ENCODE measurements around the gene SMDT1.
A peak's percentile ranks its signal among the peaks of the same experiment; 100 is the strongest.

SMDT1 gene, protein sequence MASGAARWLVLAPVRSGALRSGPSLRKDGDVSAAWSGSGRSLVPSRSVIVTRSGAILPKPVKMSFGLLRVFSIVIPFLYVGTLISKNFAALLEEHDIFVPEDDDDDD

DNA sequence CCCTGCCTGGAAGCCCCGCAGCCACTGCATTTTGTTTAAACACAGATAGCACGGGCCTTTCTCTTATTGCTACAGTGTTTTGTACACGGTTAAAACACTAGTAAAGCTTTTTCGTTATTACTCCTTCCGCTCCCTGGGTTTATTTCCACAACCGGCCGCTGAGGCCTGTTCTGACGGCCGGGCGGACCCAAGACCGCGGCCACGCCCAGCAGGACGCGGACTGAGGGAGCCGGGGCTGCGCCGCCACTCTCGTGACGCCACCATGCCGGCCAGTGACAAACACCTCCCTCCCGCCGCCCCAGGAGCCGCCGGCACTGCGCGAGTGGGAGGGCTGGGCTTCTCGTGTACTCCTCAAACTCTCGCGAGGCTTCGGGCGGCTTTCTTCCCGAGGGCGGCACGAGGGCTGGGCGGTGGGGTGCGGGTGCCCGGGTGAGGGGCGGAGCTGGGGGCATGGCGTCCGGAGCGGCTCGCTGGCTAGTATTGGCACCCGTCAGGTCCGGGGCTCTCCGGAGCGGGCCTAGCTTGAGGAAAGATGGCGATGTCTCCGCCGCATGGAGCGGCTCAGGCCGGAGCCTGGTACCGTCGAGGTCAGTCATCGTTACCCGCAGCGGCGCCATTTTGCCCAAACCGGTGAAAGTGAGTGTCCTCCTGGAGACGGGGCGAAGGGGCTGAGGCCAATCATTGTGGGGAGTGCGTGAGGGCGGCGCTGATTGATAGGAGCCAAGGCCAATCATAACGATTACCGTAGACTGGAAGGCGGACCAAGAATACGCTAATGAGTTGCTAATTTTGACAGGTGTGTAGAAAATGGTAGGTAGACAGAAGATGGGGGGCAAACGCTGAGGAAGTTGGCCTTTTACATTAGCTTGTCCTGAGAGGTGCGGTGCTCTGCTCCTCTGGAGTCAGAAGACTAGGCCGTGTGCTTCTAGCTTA is at the start of gene SMDT1:
Gene SMDT1, plus strand, starts transcription at position 382 of the 933 bp plus-strand sequence. Its CDS starts 69 bp downstream, at position 451.
- DNase-seq (ENCODE audit: low read depth in 1 of 2, low spot score in 1 of 2), result peak; percentile 95 to 97

DNA sequence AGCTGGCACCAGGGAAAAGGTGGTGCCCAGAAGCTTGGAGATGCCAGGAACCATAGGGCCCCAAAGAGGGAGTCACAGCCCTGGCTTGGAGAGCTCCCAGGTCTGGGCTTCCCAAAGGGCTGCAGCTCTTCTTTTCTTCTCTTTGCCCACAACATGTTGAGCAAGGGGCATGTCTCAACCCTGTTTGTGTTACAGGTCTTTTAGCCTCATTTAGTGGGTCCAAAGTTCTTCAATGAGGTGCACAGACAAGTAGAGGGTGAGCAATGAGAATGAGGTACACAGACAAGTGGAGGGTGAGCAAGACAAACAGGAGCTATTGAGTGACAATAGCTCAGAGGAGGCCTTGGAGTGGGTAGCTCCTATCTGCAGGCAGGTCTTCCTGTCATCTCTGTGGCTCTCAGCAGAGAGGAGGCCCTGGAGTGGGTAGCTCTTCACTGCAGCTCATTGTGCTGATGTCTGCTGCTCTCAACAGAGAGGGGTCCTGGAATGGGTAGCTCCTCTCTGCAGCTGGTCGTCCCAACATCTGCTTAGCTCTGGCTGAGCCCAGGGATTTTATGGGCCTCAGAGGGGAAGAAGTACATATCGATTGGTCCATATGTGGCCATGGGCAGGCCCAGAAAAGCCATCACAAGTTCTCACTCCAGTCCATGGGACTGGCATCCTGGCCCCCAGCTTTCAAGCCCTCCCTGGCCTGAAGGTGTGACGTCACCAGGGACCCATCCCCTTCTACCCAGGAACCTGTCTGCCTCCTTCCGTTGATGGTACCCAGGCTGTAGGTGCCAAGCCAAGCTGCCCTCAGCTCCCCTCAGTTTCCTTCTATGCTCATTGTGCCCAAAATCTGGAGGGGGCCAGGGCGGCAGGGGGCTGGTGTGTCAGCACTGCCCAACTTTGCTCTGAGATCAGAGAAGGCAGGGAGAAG is 46.0 kb upstream of the SMDT1 start:
- DNase-seq (ENCODE audit: low read depth in 1 of 2, low spot score in 1 of 2), result no peak

DNA sequence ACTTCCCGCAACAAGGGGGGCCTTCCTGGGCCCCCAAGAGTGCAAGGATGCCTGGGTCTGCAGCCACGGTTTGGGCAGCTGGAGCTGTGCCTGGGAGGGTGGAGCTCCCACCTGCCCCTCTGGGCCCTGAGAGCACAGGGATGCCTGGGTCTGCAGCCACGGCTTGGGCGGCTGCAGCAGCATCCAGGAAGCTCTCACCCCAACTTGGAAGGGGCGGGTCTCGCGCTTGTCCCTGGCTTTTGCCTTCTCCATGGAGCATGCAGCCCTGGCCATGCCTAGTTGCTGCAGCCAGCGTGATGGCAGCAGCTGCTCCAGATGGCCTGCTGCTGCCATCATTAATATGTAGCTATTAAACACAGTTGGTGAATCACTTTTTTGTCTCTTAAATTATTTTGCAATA is 44.2 kb upstream of the SMDT1 start:
- no peak for DNase-seq (ENCODE audit: low read depth in 1 of 2, low spot score in 1 of 2)

DNA sequence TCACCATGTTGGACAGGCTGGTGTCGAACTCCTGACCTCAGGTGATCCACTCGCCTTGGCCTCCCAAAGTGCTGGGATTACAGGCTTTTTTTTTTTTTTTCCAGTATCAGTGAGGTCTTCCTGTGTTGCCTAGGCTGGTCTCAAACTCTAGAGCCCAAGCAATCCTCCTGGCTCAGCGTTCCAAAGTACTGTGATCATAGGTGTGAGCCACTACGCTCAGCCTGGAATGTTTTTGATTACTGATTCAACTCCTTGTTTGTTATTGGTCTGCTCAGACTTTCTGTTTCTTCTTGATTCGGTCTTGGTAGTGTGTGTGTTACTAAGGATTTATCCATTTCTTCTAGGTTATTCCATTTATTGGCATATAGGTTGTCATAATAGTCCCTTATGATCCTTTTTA is 40.2 kb upstream of the SMDT1 start:
- no peak for DNase-seq (ENCODE audit: low read depth in 1 of 2, low spot score in 1 of 2)

DNA sequence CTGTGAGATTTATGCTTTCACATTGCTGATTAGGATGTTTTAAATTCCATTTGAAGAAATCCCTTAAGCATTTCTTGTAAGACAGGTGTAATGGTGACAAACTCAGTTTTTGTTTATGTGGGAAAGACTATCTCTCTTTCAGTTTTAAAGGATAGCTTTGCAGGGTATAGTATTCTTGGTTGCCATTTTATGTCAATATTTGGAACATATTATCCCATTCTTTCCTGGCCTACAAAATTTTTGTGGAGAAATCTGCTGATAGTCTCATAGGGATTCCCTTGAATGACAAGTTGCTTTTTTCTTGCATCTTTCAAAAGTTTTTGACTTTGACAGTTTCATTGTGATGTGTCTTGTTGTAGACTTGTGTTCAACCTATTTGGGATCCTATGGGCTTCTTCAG is 37.7 kb upstream of the SMDT1 start:
- no peak for DNase-seq (ENCODE audit: low read depth in 1 of 2, low spot score in 1 of 2)

DNA sequence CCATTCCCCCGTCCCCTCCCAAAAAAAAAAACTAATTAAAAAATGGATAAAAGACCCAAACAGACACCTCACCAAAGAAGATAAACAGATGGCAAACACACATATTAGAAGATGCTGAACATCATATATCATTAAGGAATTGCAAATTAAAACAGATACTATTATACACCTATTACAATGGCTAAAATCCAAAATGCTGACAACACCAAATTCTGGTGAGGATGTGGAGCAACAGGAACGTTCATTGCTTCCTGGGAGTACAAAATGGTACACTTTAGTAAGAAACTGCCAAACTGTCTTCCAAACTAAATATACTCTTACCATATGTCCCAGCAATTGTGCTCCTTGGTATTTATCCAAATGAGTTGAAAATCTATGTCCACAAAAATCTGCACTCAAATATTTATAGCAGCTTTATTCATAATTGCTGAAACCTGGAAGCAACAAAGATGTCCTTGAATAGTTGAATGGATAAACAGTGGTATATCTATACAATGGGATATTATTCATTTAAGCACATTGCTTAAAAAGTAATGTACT is 28.8 kb upstream of the SMDT1 start:
- no peak for DNase-seq (ENCODE audit: low read depth in 1 of 2, low spot score in 1 of 2)

DNA sequence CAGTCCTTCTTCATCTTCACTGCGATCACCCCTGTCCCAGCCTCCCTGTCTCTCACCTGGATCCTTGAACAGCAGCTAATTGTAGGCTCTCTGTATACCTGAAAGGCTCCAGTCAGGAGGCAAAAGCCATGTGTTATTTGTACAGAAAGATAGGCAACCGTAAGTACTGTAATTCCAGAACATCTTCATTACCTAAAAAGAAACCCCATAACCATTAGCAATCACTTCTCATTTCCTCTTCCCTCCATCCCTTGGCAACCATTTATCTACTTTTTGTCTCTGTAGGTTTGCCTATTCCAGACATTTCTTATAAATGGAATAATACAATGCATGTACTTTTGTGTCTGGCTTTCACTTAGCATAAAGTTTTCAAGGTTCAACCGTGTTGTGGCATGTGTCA is 26.7 kb upstream of the SMDT1 start:
- no peak for DNase-seq (ENCODE audit: low read depth in 1 of 2, low spot score in 1 of 2)

DNA sequence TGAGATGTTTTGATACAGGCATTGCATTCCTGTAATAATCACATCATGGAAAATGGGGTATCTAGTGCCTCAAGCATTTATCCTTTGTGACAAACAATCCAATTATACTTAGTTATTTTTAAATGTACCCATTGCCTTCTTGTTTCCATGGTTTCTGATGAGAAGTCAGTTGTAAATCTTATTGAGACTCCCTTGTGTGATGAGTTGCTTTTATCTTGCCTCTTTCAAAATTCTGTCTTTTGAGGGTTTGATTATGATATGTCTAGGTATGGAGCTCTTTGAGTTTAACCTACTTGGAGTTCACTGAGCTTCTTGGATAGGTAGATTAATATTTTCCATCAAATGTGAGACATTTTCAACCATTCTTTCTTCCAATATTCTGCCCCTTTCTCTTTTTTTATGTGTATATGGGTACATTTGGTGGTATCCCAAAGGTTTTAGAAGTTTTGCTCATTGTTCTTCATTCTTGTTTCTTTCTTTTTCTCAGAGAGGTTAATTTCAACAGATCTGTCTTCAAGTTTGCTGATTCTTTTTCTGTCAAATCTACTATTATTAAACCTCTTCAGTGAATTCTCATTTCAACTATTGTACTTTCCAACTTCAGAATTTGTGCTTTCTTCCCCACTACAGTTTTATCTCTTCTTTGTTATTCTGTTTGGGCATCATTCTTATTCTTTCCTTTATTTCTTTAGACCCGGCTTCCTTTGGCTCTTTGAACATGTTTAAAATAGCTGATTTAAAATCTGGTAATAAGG is 22.6 kb upstream of the SMDT1 start:
- no peak for DNase-seq (ENCODE audit: low read depth in 1 of 2, low spot score in 1 of 2)

DNA sequence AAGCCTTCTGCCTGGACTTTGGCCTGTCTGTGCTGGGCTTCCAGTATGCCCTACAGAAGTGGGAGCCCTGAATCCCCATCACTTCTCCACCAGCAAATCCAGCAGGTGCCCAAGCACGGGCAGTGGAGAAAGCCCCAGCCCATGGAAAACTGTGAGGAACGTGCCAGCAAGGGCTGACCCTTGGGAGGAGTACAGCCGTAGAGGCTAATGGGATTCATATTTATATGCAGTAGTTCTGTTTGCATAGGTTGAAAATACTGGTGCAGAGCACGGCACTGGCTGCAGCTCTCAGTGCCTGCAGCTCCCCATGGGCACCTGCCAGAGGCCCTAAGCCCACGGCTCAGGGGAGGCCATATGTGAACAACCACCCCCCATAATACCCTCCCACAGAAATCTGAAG is 19.0 kb upstream of the SMDT1 start:
- DNase-seq (ENCODE audit: low read depth in 1 of 2, low spot score in 1 of 2), result no peak

DNA sequence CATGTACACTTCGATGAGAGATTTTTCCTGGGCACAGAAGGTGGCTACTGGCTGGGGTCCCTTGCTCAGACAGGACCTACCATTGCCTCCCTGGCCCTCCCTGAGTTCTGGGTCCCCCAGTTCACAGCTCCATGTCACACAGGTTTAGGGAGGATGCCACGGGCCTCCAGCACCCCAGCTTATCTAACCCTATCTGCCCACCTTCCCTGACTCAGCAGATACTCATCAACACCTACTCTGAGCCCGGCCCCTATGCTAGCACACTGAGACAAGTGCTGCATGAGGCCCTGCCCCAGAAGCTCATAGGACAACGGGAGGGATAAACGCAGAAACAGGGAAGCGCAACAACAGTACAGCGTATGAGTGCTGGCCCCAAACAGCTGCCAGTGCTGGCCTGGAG is 18.5 kb upstream of the SMDT1 start:
- DNase-seq (ENCODE audit: low read depth in 1 of 2, low spot score in 1 of 2), result no peak

DNA sequence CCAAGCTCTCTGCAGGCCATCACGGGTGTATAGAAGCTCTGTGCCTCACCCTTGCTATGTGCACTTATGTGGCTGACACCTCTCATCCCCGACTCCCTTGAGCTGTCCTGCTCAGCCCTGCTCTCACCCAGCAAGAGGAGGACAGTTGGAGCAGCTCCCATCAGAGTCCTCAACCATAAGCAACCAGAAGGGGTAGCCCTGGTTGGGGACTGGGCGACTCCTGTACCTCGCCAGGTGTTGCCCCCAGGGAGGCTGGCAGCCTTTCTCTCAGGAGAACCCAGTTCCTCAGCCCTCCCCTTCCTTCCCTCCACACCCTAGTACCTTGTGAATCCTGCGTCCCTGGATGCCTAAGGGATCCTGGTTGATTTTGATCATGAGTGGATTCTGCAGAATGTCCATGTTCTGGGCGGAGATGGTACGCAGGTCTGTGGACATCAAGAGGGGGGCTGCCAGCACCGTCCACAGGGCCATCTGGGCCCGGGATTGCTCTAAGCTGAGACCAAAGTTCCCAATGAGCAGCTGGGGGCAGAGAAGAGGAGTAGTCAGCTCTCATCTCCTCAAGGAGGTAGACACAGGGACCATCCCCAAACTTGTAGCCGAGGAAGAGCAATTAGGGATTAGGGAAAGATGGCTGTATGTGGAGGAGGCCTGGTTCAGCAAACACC is 16.9 kb upstream of the SMDT1 start:
- no peak for DNase-seq (ENCODE audit: low read depth in 1 of 2, low spot score in 1 of 2)

DNA sequence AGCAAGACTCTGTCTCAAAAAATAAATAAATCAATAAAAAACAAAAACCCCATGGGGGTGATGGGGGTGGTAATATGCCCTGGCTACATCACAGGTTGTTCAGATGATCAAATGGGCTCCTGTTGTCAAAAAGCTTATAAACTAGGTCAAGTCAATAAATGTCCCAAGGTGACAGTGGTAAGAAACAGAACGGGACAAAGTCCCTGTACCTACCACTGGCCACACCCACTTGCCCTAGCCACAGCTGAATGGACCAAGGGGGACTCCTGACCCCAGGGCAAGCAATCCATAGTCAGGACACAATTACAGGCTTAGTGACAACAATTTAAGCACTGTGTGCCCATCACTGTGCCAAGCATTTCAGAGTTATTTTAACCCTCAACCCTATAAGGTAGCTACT is 14.9 kb upstream of the SMDT1 start:
- no peak for DNase-seq (ENCODE audit: low read depth in 1 of 2, low spot score in 1 of 2)

DNA sequence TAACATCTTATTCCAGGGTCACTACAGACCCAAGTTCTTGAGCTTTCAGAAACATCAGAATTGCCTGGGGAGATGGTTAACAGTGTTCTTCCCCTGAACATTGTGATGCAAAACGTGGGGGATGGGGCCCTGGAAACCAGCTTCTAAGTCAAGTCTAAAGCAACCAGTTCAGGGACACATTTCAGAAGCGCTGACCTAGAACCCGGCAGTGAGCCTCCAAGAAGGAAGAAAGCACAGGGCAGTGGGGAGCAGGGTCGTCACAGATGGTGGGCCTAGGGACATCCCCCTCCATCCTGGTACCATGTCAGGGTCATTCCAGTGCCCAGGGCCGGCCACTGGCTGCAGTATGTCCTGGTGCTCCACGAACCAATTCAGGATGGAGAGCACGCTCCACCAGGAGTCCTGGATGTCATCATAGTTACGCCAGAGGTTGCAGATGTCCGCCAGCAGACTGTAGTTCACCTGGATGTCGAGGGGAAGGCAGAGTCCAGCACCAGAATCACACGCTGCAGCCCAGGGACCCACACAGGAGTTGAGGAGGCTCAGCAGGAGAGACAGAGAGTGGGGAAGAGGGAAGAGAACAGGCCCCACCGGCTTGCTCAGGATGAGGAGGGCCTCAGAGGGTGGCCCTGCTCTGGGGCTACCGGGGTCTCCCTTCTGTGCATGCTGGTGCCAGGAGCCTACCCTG is 13.9 kb upstream of the SMDT1 start:
- no peak for DNase-seq (ENCODE audit: low read depth in 1 of 2, low spot score in 1 of 2)

DNA sequence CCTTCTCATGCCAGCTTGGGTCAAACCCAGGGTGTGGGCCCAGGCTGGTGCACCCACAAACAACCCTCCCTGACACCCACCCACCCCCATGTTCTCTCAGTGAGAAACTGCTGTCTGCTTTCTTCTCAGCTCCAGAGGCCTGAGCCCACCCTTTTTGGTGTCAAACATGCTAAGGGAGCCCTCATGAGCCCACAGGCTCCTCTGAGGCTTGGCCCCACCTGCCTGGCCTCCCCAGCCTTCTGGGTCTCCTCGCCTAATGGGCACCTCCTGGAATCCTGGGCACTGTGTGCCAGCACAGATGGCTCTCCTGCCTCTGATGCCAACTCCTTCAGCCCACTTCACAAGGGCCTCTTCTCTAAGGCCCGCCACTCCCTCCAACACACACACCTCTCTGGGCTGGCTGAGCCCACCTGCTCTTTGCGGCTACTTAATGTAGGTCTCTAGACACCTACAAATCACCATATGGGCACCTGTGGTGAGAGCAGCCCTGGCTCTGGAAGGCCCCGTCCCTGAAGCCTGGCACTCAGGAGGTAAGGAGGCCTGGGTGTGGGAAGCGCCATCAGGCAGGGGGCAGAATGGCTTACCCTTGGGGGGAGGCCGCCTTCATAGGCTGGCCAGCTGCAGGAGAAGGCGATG is 13.3 kb upstream of the SMDT1 start:
- no peak for DNase-seq (ENCODE audit: low read depth in 1 of 2, low spot score in 1 of 2)

DNA sequence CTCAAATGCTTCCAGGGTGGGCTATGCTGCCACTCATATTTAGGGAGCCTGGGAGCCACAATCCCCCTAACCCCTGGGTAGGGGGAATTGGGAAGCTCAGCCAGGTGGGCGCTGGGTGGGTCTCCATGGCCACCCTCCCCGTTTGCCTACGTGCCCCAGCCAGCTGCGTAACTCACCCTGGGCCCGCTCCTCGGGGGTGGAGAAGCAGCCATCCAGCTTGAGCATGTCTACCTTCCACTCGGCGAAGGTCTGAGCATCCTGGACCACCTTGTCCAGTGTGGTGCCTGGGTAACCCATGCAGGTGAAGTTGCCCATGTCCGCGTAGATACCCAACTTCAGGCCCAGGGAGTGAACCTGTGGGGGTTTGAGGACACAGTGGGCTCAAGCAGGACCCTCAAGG is 12.6 kb upstream of the SMDT1 start:
- no peak for DNase-seq (ENCODE audit: low read depth in 1 of 2, low spot score in 1 of 2)

DNA sequence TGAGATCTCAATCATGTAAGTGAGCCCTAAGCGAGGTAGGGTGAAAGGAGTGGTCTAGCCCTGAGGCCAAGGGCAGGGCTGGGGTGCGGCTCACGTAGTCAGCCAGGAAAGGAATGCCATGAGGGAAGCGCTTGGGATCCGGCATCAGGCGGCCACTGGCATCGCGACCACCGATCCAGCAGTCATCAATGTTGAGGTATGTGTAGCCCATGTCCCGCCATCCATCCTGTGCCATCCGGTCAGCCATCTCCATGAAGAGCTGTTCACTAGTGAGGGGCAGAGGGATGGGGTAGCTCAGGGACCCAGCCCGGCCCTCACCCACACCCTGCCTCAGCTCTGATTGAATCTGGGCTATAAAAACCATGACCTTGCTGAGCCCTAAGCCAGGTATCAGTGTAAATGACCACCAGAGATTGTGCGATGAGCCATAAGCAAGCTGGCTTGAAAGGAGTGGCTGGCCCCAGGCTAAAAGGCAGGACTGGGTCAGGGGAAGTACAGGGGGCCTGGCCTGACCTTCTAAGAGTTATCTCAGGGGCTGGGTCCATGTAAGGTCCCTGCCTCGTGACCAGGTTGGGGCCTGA is 11.7 kb upstream of the SMDT1 start:
- no peak for DNase-seq (ENCODE audit: low read depth in 1 of 2, low spot score in 1 of 2)

DNA sequence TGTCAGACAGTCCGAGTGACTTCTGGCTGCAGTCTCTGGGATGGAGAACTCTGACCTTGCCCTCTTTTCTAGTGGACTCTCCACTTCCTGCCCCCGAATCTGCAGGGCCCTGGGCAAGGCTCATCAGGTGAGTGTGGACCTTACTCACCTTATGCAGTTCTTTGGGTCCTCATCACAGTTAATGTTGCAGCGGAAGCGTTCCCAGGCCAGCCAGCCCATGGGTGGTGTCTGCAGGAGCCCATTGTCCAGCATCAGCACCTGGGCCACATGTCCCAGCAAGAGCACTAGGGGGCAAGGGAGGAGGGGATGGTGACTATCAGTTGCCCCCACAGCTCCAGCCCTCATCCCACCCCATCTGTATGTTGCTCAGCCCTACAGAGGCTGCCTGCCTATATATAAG is 11.2 kb upstream of the SMDT1 start:
- no peak for DNase-seq (ENCODE audit: low read depth in 1 of 2, low spot score in 1 of 2)

DNA sequence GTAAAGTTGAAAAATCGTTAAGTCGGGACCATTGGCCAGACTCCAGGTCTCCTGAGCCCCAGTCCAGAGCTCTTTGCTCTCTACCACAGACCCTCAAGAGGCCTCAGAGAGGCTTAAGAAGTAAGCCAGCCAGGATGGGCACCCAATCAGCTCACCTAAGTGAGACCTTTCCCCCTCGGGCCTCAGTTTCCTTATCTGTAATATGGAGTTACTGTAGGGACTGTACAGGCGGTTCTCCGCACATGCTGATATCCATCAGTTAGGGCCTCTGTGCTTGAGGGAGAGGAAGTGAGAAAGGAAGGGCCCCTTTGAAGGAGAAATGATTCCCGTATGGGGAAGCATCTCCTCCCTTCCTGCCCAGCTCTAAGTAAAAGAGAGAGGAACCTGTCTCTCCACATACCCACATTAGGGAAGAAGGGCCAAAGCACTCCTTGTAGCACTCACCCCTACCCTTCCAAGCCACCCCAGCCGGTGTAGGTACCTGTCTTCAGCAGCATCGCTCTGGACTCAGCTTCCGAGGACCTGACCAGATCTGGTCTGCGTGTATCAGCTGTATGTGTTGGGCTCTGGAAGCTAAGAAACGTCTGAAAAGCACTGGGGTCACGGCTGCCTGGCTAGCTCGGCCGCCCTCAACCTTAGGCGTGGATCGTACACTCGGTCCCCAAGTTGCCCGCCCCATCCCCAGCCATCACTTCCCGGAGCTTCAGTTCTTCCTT is 9.5 kb upstream of the SMDT1 start:
- DNase-seq (ENCODE audit: low read depth in 1 of 2, low spot score in 1 of 2), result no peak
